Ascending aorta (tissue), 2 donors: ENCODE results near the gene CAMLG. TPM values are rescaled to one million over a fixed set of nuclear protein-coding genes. Genes with fewer than 3 reads are reported as not detected.
"Not testable (repeated sequence)": the region's sequence is repeated elsewhere in the genome, so short reads cannot be mapped to it uniquely, and the experiment has no call there.

ENCODE experiments used
- DNase-seq, 2 donors: peaks; one replicate each; pipeline ENCODE4 v3.0.0-alpha.2; 2019; ENCODE audit warnings: low spot score in 2 of 2
- H3K27ac ChIP-seq, 2 donors: fragments of 200-600 bp; sonication (generic); one replicate each; pipeline ENCODE4 v1.5.1; 2016 to 2017; ENCODE audit warnings: mild to moderate bottlenecking in 1 of 2
- H3K27me3 ChIP-seq: fragments of 200-600 bp; sonication (generic); one replicate; pipeline ENCODE4 v1.5.1; 2017
- H3K36me3 ChIP-seq, 2 donors: fragments of 200-600 bp; sonication (generic); one replicate each; pipeline ENCODE4 v1.5.1; 2016
- H3K4me1 ChIP-seq, 2 donors: fragments of 200-600 bp; sonication (generic); one replicate each; pipeline ENCODE4 v1.5.1; 2016 to 2017; ENCODE audit warnings: mild to moderate bottlenecking in 1 of 2
- H3K4me3 ChIP-seq, 2 donors: fragments of 200-600 bp; sonication (generic); one replicate each; pipeline ENCODE4 v1.5.1; 2016 to 2017; ENCODE audit warnings: mild to moderate bottlenecking in 1 of 2
- H3K9me3 ChIP-seq, 2 donors: fragments of 200-600 bp; sonication (generic); one replicate each; pipeline ENCODE4 v1.5.1; 2016
- CTCF ChIP-seq, 3 experiments: fragments of 200-600 bp in 2 of 3; fragments of 450-650 bp in 1 of 3; sonication (generic) in 2 of 3; IDR thresholded peaks; one replicate each; pipeline ENCODE4 v1.5.1; 2016 to 2019; ENCODE audit warnings: antibody characterized with exemption in 3 of 3, mild to moderate bottlenecking in 1 of 3, moderate library complexity in 1 of 3
- intact Hi-C: fragments of 100-400 bp; cut with DNase I; formaldehyde crosslinking; loops from one replicate; pipeline ENCODE4 v1.15.1; 2023
- total RNA-seq: library from RNA; depleted of rRNA; stranded (reverse); fragments of >200 nt; gene quantifications from one replicate; pipeline ENCODE4 v1.1.0, GENCODE V29; 2016

CAMLG gene
- total RNA-seq, 1 donor from 2014 or later, result 12.6 TPM

- intact Hi-C loops, result no loop called here
- TF ChIP-seq CTCF (IDR thresholded peaks at IDR 0.05), result no peak
- Histone ChIP-seq H3K9me3 (no peaks in the 10 kb centered on the region), H3K27me3 (no peaks in the 10 kb centered on the region), H3K4me1 (peaks cover 0 to 9% of the 10 kb centered on the region in 2 donors), H3K27ac (no peak overlapping the region), H3K36me3 (peaks cover 9% of the 10 kb centered on the region in 2 donors), H3K4me3 (no peak overlapping the region)
- DNase-seq, result no peak
Observed at GRCh38 chr5:134741052-134741451, 2.7 kb downstream of the CAMLG start.

GRCh38 chr5:134742134-134742533, 3.8 kb downstream of the CAMLG start:
- H3K36me3 ChIP-seq, result peaks cover 9% of the 10 kb centered on the region in 2 donors
- H3K9me3 ChIP-seq, result no peaks in the 10 kb centered on the region
- TF ChIP-seq CTCF (IDR thresholded peaks at IDR 0.05), result no peak
- intact Hi-C loops, result no loop called here
- no peaks in the 10 kb centered on the region for H3K27me3 ChIP-seq
- no peak overlapping the region for H3K4me3 ChIP-seq
- no peak overlapping the region for H3K27ac ChIP-seq
- H3K4me1 ChIP-seq, result peaks cover 0 to 9% of the 10 kb centered on the region in 2 donors
- no peak for DNase-seq

GRCh38 chr5:134749415-134749814, 11.1 kb downstream of the CAMLG start:
- no peak for TF ChIP-seq CTCF (IDR thresholded peaks at IDR 0.05)
- H3K4me1 ChIP-seq, result no peaks in the 10 kb centered on the region

GRCh38 chr5:134758176-134758503, 19.8 kb downstream of the CAMLG start:
- peaks cover 0 to 1% of the 10 kb centered on the region in 2 donors for H3K36me3 ChIP-seq
- peak overlapping the region; percentile 74 to 82 for H3K27ac ChIP-seq
- H3K4me3 ChIP-seq, result peak overlapping the region; percentile 91 to 97
- H3K27me3 ChIP-seq, result no peaks in the 10 kb centered on the region
- no peak for TF ChIP-seq CTCF (IDR thresholded peaks at IDR 0.05)
- no peaks in the 10 kb centered on the region for H3K9me3 ChIP-seq
- no peak for DNase-seq
- intact Hi-C loops, result loop anchor here (1.0 to 5.0 kb wide), 2 partner anchors 20 to 89 kb away; partner anchors contain the start of genes C5orf24 and CAMLG
- peaks cover 3 to 7% of the 10 kb centered on the region in 2 donors for H3K4me1 ChIP-seq

More at GRCh38 chr5:134749415-134749814, 11.1 kb downstream of the CAMLG start:
- Histone ChIP-seq H3K27me3 (no peaks in the 10 kb centered on the region), H3K9me3 (no peaks in the 10 kb centered on the region), H3K27ac (no peak overlapping the region), H3K4me3 (no peak overlapping the region), H3K36me3 (peaks cover 12 to 33% of the 10 kb centered on the region in 2 donors)
- intact Hi-C loops, result no loop called here
- DNase-seq, result no peak

- no peaks in the 10 kb centered on the region for H3K9me3 ChIP-seq
- H3K27ac ChIP-seq, result peak within 1 kb of the TSS; percentile 74 to 82
- peaks cover 3 to 7% of the 10 kb centered on the region in 2 donors for H3K4me1 ChIP-seq
- peak within 1 kb of the TSS; percentile 91 to 97 for H3K4me3 ChIP-seq
- no peaks in the 10 kb centered on the region for H3K27me3 ChIP-seq
- peak; percentile 59 to 88 (median 85) for TF ChIP-seq CTCF (IDR thresholded peaks at IDR 0.05)
- peaks cover 0 to under 1% of the 10 kb centered on the region in 2 donors for H3K36me3 ChIP-seq
- intact Hi-C loops, result loop anchor here (1.0 to 5.0 kb wide), 2 partner anchors 20 to 89 kb away; partner anchors contain the start of genes C5orf24 and CAMLG
- DNase-seq, result peak; percentile 58 to 95
Observed at GRCh38 chr5:134758504-134759341, 20.4 kb downstream of the CAMLG start, which contains the start of gene DDX46. Gene DDX46, plus strand, starts transcription at chr5:134758779. Its CDS starts 160 bp downstream, at chr5:134758939.

- H3K36me3 ChIP-seq, result peaks cover 77 to 89% of the 10 kb centered on the region in 2 donors
- intact Hi-C loops, H3K9me3 ChIP-seq, DNase-seq, H3K27me3 ChIP-seq, H3K4me1 ChIP-seq, H3K4me3 ChIP-seq, H3K27ac ChIP-seq: not testable (repeated sequence)
Observed at GRCh38 chr5:134767528-134768291, 29.4 kb downstream of the CAMLG start.
